Astrocyte (in vitro differentiated cells and primary cell): ENCODE data around the gene PPA2.

Source experiments
- CTCF ChIP-seq: IDR thresholded peaks from 2 replicates; pipeline ENCODE4 v1.5.1; 2011; ENCODE audit warnings: low read depth, mild to moderate bottlenecking, inconsistent platforms, low read length, moderate library complexity; ENCODE audit not compliant: insufficient read depth
- EZH2 ChIP-seq: IDR thresholded peaks from 2 replicates; pipeline ENCODE4 v1.6.1; 2012; ENCODE audit warnings: mild to moderate bottlenecking, low read length, inconsistent platforms; ENCODE audit not compliant: insufficient read depth

- TF ChIP-seq CTCF (no peak), EZH2 (no peak)
Observed at GRCh38 chr4:105473324-105474098, at the start of gene PPA2.
